SK-N-SH treated with all-trans-retinoic acid at 6 μM for 48 hours (cell line): ENCODE measurements around the gene MALRD1.

ENCODE experiments used
- BACH2 ChIP-seq: fragments of 250-450 bp; sonication (Bioruptor Pico); IDR thresholded peaks from 2 replicates; pipeline ENCODE4 v1.9.0; 2021; ENCODE audit warnings: mild to moderate bottlenecking, borderline replicate concordance
- PATZ1 ChIP-seq: fragments of 250-450 bp; sonication (Bioruptor Pico); IDR thresholded peaks from 2 replicates; pipeline ENCODE4 v1.8.0; 2020; ENCODE audit warnings: mild to moderate bottlenecking, moderate library complexity, borderline replicate concordance
- RARB ChIP-seq: fragments of 250-450 bp; sonication (Bioruptor Pico); IDR thresholded peaks from 2 replicates; pipeline ENCODE4 v1.8.0; 2021; ENCODE audit warnings: mild to moderate bottlenecking, moderate library complexity
- TOX ChIP-seq: fragments of 250-450 bp; sonication (Bioruptor Pico); IDR thresholded peaks from 2 replicates; pipeline ENCODE4 v1.8.0; 2021; ENCODE audit warnings: mild to moderate bottlenecking, moderate library complexity, borderline replicate concordance
- ZFP3 ChIP-seq: fragments of 250-450 bp; sonication (Bioruptor Pico); IDR thresholded peaks from 2 replicates; pipeline ENCODE4 v1.5.0; 2020; ENCODE audit warnings: mild to moderate bottlenecking, moderate library complexity
- ZFP30 ChIP-seq: fragments of 450-650 bp; formaldehyde crosslinking; IDR thresholded peaks from 2 replicates; pipeline ENCODE4 v1.5.0; 2022; ENCODE audit warnings: mild to moderate bottlenecking, moderate library complexity
- TF ChIP-seq, protein P1 (sequence below): fragments of 250-450 bp; sonication (Bioruptor Pico); IDR thresholded peaks from 2 replicates; pipeline ENCODE4 v1.5.1; 2020; ENCODE audit warnings: low read depth, mild to moderate bottlenecking, moderate library complexity
- TF ChIP-seq, protein P2 (sequence below): fragments of 250-450 bp; sonication (Bioruptor Pico); IDR thresholded peaks from 2 replicates; pipeline ENCODE4 v1.5.1; 2021; ENCODE audit warnings: mild to moderate bottlenecking, moderate library complexity

GRCh38 chr10:19592276-19592675, 543.7 kb downstream of the MALRD1 start:
- TF ChIP-seq BACH2 (CRISPR knock-in tag), result no peak
- no peak for TF ChIP-seq ZFP3
- no peak for TF ChIP-seq RARB (CRISPR knock-in tag)
- TF ChIP-seq, protein P1, sequence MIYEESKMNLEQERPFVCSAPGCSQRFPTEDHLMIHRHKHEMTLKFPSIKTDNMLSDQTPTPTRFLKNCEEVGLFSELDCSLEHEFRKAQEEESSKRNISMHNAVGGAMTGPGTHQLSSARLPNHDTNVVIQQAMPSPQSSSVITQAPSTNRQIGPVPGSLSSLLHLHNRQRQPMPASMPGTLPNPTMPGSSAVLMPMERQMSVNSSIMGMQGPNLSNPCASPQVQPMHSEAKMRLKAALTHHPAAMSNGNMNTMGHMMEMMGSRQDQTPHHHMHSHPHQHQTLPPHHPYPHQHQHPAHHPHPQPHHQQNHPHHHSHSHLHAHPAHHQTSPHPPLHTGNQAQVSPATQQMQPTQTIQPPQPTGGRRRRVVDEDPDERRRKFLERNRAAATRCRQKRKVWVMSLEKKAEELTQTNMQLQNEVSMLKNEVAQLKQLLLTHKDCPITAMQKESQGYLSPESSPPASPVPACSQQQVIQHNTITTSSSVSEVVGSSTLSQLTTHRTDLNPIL (CRISPR knock-in tag), result no peak
- no peak for TF ChIP-seq TOX (CRISPR knock-in tag)
- no peak for TF ChIP-seq PATZ1 (CRISPR knock-in tag)
- TF ChIP-seq, protein P2, sequence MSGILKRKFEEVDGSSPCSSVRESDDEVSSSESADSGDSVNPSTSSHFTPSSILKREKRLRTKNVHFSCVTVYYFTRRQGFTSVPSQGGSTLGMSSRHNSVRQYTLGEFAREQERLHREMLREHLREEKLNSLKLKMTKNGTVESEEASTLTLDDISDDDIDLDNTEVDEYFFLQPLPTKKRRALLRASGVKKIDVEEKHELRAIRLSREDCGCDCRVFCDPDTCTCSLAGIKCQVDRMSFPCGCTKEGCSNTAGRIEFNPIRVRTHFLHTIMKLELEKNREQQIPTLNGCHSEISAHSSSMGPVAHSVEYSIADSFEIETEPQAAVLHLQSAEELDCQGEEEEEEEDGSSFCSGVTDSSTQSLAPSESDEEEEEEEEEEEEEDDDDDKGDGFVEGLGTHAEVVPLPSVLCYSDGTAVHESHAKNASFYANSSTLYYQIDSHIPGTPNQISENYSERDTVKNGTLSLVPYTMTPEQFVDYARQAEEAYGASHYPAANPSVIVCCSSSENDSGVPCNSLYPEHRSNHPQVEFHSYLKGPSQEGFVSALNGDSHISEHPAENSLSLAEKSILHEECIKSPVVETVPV (CRISPR knock-in tag), result no peak
- no peak for TF ChIP-seq ZFP30 (CRISPR knock-in tag)
